GM19328 (cell line): ENCODE measurements around the gene TCERG1.

Source experiments
- ATAC-seq: cut with Tn5 transposase; IDR thresholded peaks from one replicate; pipeline ENCODE4 v1.9.1; 2021; ENCODE audit warnings: mild to moderate bottlenecking, moderate library complexity; ENCODE audit not compliant: unreplicated experiment

TCERG1 gene

GRCh38 chr5:146451411-146451810 lies 4.3 kb downstream of the TCERG1 start:
- ATAC-seq: no peak

- ATAC-seq: no peak
These were observed 10.3 kb downstream of the TCERG1 start for GRCh38 chr5:146457431-146457830.

- no peak for ATAC-seq
These were observed 11.8 kb downstream of the TCERG1 start for GRCh38 chr5:146458894-146459293.

GRCh38 chr5:146461319-146461718 lies 14.2 kb downstream of the TCERG1 start:
- no peak for ATAC-seq

GRCh38 chr5:146463446-146463845 lies 16.3 kb downstream of the TCERG1 start:
- ATAC-seq: no peak

GRCh38 chr5:146466521-146467349 lies 19.6 kb downstream of the TCERG1 start:
- no peak for ATAC-seq

- no peak for ATAC-seq
These were observed 20.6 kb downstream of the TCERG1 start for GRCh38 chr5:146467760-146468159.

GRCh38 chr5:146474065-146474464 lies 26.9 kb downstream of the TCERG1 start:
- ATAC-seq: no peak

- no peak for ATAC-seq
These were observed 28.2 kb downstream of the TCERG1 start for GRCh38 chr5:146475190-146475780.

- ATAC-seq: no peak
These were observed 28.8 kb downstream of the TCERG1 start for GRCh38 chr5:146475906-146476305.

GRCh38 chr5:146482775-146483174 lies 35.6 kb downstream of the TCERG1 start:
- no peak for ATAC-seq

- ATAC-seq: no peak
These were observed 37.7 kb downstream of the TCERG1 start for GRCh38 chr5:146484714-146485391.

GRCh38 chr5:146490089-146490843 lies 43.1 kb downstream of the TCERG1 start:
- ATAC-seq: no peak

GRCh38 chr5:146494656-146495055 lies 47.5 kb downstream of the TCERG1 start:
- ATAC-seq: no peak

- ATAC-seq: no peak
These were observed 52.5 kb downstream of the TCERG1 start for GRCh38 chr5:146499680-146500079.

GRCh38 chr5:146507428-146507827 lies 60.3 kb downstream of the TCERG1 start:
- no peak for ATAC-seq

- ATAC-seq: no peak
These were observed 63.5 kb downstream of the TCERG1 start for GRCh38 chr5:146510559-146511125.

- no peak for ATAC-seq
These were observed 66.3 kb downstream of the TCERG1 start for GRCh38 chr5:146513462-146513861.

GRCh38 chr5:146514575-146514974 lies 67.4 kb downstream of the TCERG1 start:
- no peak for ATAC-seq

GRCh38 chr5:146515473-146516150 lies 68.5 kb downstream of the TCERG1 start:
- ATAC-seq: no peak
